Calu3 (cell line): ENCODE measurements around the gene FREY1. TPM values are rescaled to one million over a fixed set of nuclear protein-coding genes. Genes with fewer than 3 reads are reported as not detected.

Experiments
- BruUV-seq: library from RNA; stranded (reverse); fragments of 400-500 nt; replicated peaks from 2 replicates; lab custom pipeline; 2021; lab: Mats Ljungman, UMichigan
- CTCF ChIA-PET: fragments of 300-600 bp; sonication (Branson Sonifier 250); formaldehyde crosslinking; loops from one replicate; lab custom pipeline; 2022; ENCODE audit warnings: antibody characterized with exemption; lab: Charles Lee
- DNase-seq: peaks from one replicate; pipeline ENCODE4 v3.0.0; 2022
- H3K27ac Mint-ChIP-seq: one replicate; pipeline ENCODE4 v1.8.0; 2022; ENCODE audit warnings: mixed read lengths; ENCODE audit not compliant: unreplicated experiment
- H3K27me3 Mint-ChIP-seq: one replicate; pipeline ENCODE4 v1.8.0; 2022; ENCODE audit warnings: mixed read lengths; ENCODE audit not compliant: unreplicated experiment
- H3K36me3 Mint-ChIP-seq: one replicate; pipeline ENCODE4 v1.8.0; 2022; ENCODE audit warnings: mild to moderate bottlenecking, moderate library complexity, mixed read lengths; ENCODE audit not compliant: insufficient read depth, unreplicated experiment
- H3K4me1 Mint-ChIP-seq: one replicate; pipeline ENCODE4 v1.8.0; 2022; ENCODE audit warnings: mild to moderate bottlenecking, low read depth, mixed read lengths; ENCODE audit not compliant: unreplicated experiment
- H3K4me3 Mint-ChIP-seq: one replicate; pipeline ENCODE4 v1.8.0; 2022; ENCODE audit warnings: mild to moderate bottlenecking, low read depth, moderate library complexity, mixed read lengths; ENCODE audit not compliant: unreplicated experiment
- H3K9me3 Mint-ChIP-seq: one replicate; pipeline ENCODE4 v1.8.0; 2022; ENCODE audit warnings: low read depth, mixed read lengths; ENCODE audit not compliant: unreplicated experiment
- intact Hi-C: fragments of 100-400 bp; cut with micrococcal nuclease; formaldehyde crosslinking; loops from one replicate; pipeline ENCODE4 v1.10.0; 2022; ENCODE audit not compliant: unreplicated experiment
- total RNA-seq: library from RNA; stranded (reverse); gene quantifications from 2 replicates; pipeline ENCODE4 v1.2.3, GENCODE V29; 2022
- TF ChIP-seq, protein P1 (sequence below): fragments of 200-600 bp; IDR thresholded peaks from one replicate; pipeline ENCODE4 v1.8.0; 2022; ENCODE audit warnings: antibody characterized with exemption; ENCODE audit not compliant: unreplicated experiment

Gene FREY1
- total RNA-seq, 1 experiment from 2014 or later: 0.99 TPM

DNA sequence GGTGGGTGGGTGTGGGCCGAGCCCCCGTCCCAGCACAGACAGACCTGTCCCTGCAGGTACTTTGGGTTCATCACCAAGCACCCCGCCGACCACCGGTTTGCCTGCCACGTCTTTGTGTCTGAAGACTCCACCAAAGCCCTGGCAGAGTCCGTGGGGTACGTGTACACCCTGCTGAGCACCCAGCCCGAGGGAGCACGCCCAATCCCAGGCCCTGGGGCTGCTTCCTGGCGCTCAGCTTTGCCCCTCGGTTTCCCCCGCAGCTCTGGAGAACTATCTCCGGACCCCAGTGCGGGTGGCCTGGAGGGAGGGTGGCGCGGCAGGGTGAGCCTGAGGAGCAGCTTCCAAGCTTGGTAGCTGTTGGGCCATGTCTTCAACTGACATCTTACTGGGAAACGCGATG, 2.0 kb downstream of the FREY1 start:
- Mint-ChIP-seq H3K27me3 (peaks cover 16% of the 10 kb centered on the region), H3K4me3 (no peak overlapping the region), H3K36me3 (peaks cover 20% of the 10 kb centered on the region), H3K9me3 (no peaks in the 10 kb centered on the region), H3K4me1 (peaks cover 10% of the 10 kb centered on the region), H3K27ac (no peak overlapping the region)
- BruUV-seq: no TSS peak
- intact Hi-C loops: no loop called here
- no peak for DNase-seq
- TF ChIP-seq, protein P1, sequence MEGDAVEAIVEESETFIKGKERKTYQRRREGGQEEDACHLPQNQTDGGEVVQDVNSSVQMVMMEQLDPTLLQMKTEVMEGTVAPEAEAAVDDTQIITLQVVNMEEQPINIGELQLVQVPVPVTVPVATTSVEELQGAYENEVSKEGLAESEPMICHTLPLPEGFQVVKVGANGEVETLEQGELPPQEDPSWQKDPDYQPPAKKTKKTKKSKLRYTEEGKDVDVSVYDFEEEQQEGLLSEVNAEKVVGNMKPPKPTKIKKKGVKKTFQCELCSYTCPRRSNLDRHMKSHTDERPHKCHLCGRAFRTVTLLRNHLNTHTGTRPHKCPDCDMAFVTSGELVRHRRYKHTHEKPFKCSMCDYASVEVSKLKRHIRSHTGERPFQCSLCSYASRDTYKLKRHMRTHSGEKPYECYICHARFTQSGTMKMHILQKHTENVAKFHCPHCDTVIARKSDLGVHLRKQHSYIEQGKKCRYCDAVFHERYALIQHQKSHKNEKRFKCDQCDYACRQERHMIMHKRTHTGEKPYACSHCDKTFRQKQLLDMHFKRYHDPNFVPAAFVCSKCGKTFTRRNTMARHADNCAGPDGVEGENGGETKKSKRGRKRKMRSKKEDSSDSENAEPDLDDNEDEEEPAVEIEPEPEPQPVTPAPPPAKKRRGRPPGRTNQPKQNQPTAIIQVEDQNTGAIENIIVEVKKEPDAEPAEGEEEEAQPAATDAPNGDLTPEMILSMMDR: no peak
- CTCF ChIA-PET: no interaction called here

DNA sequence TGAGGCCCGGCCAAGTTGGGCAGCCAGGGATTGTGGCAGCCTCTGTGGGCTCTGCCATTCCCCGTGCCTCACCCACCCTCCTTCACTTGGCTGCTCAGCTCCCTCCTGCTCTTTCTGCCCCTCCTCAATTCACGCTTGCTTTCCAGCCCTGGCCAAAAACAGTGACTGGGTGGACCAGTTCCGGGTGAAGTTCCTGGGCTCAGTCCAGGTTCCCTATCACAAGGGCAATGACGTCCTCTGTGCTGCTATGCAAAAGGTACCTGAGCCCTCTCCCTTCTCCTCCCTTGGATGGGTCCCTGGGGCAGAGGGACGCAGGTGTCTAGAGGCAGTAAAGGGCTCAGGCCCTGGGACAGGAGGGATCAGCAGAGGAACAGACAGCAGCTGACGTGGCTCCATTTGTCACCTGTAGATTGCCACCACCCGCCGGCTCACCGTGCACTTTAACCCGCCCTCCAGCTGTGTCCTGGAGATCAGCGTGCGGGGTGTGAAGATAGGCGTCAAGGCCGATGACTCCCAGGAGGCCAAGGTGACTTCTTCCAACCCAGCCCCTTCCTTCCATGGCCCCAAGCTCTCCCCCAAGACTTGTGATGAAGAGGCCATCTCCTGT, 2.7 kb downstream of the FREY1 start:
- BruUV-seq: no TSS peak
- intact Hi-C loops: no loop called here
- CTCF ChIA-PET: no interaction called here

DNA sequence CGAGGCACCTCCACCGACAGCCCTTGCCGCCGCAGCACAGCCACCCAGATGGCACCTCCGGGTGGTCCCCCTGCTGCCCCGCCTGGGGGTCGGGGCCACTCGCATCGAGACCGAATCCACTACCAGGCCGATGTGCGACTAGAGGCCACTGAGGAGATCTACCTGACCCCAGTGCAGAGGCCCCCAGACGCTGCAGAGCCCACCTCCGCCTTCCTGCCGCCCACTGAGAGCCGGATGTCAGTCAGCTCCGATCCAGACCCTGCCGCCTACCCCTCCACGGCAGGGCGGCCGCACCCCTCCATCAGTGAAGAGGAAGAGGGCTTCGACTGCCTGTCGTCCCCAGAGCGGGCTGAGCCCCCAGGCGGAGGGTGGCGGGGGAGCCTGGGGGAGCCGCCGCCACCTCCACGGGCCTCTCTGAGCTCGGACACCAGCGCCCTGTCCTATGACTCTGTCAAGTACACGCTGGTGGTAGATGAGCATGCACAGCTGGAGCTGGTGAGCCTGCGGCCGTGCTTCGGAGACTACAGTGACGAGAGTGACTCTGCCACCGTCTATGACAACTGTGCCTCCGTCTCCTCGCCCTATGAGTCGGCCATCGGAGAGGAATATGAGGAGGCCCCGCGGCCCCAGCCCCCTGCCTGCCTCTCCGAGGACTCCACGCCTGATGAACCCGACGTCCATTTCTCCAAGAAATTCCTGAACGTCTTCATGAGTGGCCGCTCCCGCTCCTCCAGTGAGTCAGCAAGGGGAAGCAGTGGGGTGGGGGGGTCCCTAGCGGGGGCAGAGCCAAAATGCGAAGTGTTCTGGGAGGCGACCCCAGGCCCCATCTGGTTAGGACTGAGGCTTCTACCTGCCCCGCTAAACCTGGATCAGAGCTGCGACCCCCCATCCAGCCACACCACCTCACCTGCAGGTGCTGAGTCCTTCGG, 4.4 kb downstream of the FREY1 start:
- Mint-ChIP-seq H3K4me3 (no peak overlapping the region), H3K4me1 (peaks cover 10% of the 10 kb centered on the region), H3K9me3 (no peaks in the 10 kb centered on the region), H3K36me3 (peaks cover 36% of the 10 kb centered on the region), H3K27ac (no peak overlapping the region), H3K27me3 (peaks cover 25% of the 10 kb centered on the region)
- TF ChIP-seq, protein P1: no peak
- CTCF ChIA-PET: interaction anchor here (0.6 kb wide), 1 partner anchor 65 kb away, joined by 3 read pairs; no protein-coding TSS in a partner anchor
- DNase-seq: no peak
- intact Hi-C loops: no loop called here
- no TSS peak for BruUV-seq

More for the DNA sequence above, 2.7 kb downstream of the FREY1 start:
- Mint-ChIP-seq H3K27ac (no peak overlapping the region), H3K36me3 (peaks cover 26% of the 10 kb centered on the region), H3K4me3 (no peak overlapping the region), H3K27me3 (peaks cover 18% of the 10 kb centered on the region), H3K4me1 (peaks cover 10% of the 10 kb centered on the region), H3K9me3 (no peaks in the 10 kb centered on the region)
- DNase-seq: no peak
- TF ChIP-seq, protein P1: no peak

DNA sequence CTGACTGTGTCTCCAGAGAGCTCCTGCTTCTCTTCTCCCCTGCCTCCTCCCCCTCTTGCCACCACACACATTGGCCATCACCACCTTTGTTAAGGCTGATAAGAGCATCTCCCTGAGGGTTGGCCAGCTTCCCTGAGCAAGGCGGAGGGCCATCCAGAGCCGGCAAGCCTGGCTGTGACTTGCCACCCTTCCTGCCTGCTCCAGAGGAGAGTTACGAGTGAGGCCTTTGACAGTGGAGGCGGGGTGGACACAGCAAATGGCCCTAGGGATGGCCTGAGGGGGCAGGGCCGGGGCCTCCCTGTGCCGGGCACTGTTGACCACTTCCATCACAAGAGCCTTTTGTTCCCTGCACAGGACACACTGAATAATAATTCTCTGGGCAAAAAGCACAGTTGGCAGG, 5.4 kb downstream of the FREY1 start:
- Mint-ChIP-seq H3K4me1 (peaks cover 10% of the 10 kb centered on the region), H3K27me3 (peaks cover 29% of the 10 kb centered on the region), H3K9me3 (no peaks in the 10 kb centered on the region), H3K27ac (no peak overlapping the region), H3K4me3 (no peak overlapping the region), H3K36me3 (peaks cover 26% of the 10 kb centered on the region)
- no TSS peak for BruUV-seq
- intact Hi-C loops: no loop called here
- CTCF ChIA-PET: no interaction called here
- TF ChIP-seq, protein P1: no peak
- DNase-seq: no peak
